MM.1S (cell line): ENCODE measurements around the gene EIPR1.

Experiments used
- DNase-seq: peaks from one replicate; pipeline ENCODE4 v3.0.0-alpha.2; 2015
- H2AFZ ChIP-seq: fragments of 300-600 bp; sonication (generic); 2 replicates; pipeline ENCODE4 v1.6.0; 2016; ENCODE audit warnings: antibody characterized with exemption, low read length
- H3F3A ChIP-seq: fragments of 300-600 bp; sonication (generic); 2 replicates; pipeline ENCODE4 v1.6.1; 2016; ENCODE audit warnings: mild to moderate bottlenecking, antibody characterized with exemption, low read length, moderate library complexity, mixed read lengths; ENCODE audit not compliant: insufficient read depth
- H3K27ac ChIP-seq: fragments of 300-600 bp; sonication (generic); 2 replicates; pipeline ENCODE4 v1.5.1; 2016; ENCODE audit warnings: mild to moderate bottlenecking, low read length
- H3K27me3 ChIP-seq: fragments of 300-600 bp; sonication (generic); replicated peaks from 2 replicates; pipeline ENCODE4 v1.6.0; 2016; ENCODE audit warnings: low read length; ENCODE audit not compliant: insufficient read depth
- H3K36me3 ChIP-seq: fragments of 300-600 bp; sonication (generic); replicated peaks from 2 replicates; pipeline ENCODE4 v1.6.1; 2016; ENCODE audit warnings: mild to moderate bottlenecking, low read length, mixed read lengths; ENCODE audit not compliant: insufficient read depth
- H3K4me1 ChIP-seq: fragments of 300-600 bp; sonication (generic); 2 replicates; pipeline ENCODE4 v1.6.1; 2016; ENCODE audit warnings: low read length, mixed read lengths
- H3K4me2 ChIP-seq: fragments of 300-600 bp; sonication (generic); 2 replicates; pipeline ENCODE4 v1.6.0; 2016; ENCODE audit warnings: low read depth, low read length
- H3K4me3 ChIP-seq: fragments of 300-600 bp; sonication (generic); 2 replicates; pipeline ENCODE4 v1.5.1; 2016; ENCODE audit warnings: low read length, mixed read lengths
- H3K79me2 ChIP-seq: fragments of 300-600 bp; sonication (generic); 2 replicates; pipeline ENCODE4 v1.6.1; 2016; ENCODE audit warnings: mixed run types, low read length, mixed read lengths
- H3K9ac ChIP-seq: fragments of 300-600 bp; sonication (generic); 2 replicates; pipeline ENCODE4 v1.6.1; 2016; ENCODE audit warnings: low read length, mixed read lengths
- H3K9me2 ChIP-seq: fragments of 300-600 bp; sonication (generic); replicated peaks from 2 replicates; pipeline ENCODE4 v1.6.1; 2016; ENCODE audit warnings: mild to moderate bottlenecking, low read length, mixed read lengths; ENCODE audit not compliant: insufficient read depth
- H3K9me3 ChIP-seq: fragments of 300-600 bp; sonication (generic); replicated peaks from 2 replicates; pipeline ENCODE4 v1.6.1; 2016; ENCODE audit warnings: mild to moderate bottlenecking, low read length, mixed read lengths; ENCODE audit not compliant: insufficient read depth
- H4K20me1 ChIP-seq: fragments of 300-600 bp; sonication (generic); 2 replicates; pipeline ENCODE4 v1.6.1; 2016; ENCODE audit warnings: mild to moderate bottlenecking, low read length, moderate library complexity, mixed read lengths; ENCODE audit not compliant: insufficient read depth
- EZH2 ChIP-seq: fragments of 300-600 bp; sonication (generic); optimal IDR thresholded peaks from 2 replicates; pipeline ENCODE3; 2017; ENCODE audit warnings: low read depth, mild to moderate bottlenecking, antibody characterized with exemption, low read length, mixed read lengths
- EZH2phosphoT487 ChIP-seq: fragments of 300-600 bp; sonication (generic); IDR thresholded peaks from 2 replicates; pipeline ENCODE4 v1.6.1; 2018; ENCODE audit warnings: antibody characterized with exemption, low read length
- TF ChIP-seq, protein P1 (sequence below): fragments of 300-600 bp; sonication (generic); IDR thresholded peaks from 2 replicates; pipeline ENCODE4 v1.5.1; 2016; ENCODE audit warnings: antibody characterized with exemption, low read length, mixed read lengths

Gene EIPR1

DNA sequence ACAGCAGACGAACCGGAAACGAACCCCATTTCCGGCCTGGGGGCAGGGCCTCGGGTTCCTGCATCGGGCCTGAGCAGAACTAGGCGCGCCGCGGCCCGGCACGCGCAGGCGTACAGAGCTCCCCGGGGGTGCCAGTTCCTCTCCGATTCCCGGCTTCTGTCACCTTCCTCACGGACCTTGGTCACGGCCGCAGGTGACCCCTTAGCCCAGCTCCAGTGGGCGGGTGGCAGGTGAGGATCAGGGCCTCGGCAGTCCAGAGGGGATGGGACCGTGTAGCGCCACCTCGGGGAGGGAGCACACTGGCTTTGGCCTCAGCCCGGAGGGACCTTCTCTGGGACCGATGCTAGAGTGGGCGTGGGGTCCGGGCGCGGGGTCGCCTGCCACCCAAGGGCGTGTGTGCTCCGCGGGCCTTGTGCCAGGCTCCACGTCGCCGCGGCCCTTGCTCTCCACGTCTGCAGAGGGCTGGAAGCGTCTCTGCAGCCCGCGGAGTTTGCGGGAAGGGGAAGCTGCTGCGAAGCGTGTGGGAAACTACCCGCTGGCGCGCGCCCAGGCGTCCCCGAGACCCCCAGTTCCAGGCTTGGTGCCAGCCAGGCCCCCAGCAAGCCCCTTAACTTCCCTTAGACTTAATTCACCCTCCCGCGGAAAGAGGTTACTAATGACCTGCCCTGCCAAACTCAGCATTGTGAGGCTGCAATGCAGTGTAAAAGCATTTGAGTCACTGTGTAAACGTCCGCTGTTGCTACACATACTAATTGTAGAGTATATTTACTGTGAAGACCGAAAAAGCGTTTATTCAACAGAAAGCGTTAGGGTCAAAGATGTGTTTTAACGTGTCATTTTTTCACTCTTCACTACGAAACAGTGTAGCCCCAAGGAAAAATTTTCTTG lies 2.3 kb upstream of the EIPR1 start, which contains the start of gene TRAPPC12:
TRAPPC12 (plus strand) TSS at position 48 of the 888 bp plus-strand sequence. CDS start 7,930 bp downstream, outside the sequence.
- Histone ChIP-seq H3K79me2 (peaks cover 33% of the 10 kb centered on the region), H3K4me2 (peak within 1 kb of the TSS; percentile 90), H3F3A (no peaks in the 10 kb centered on the region), H3K4me3 (peak within 1 kb of the TSS; percentile 93), H3K9me2 (no peaks in the 10 kb centered on the region), H4K20me1 (no peaks in the 10 kb centered on the region), H3K9me3 (no peaks in the 10 kb centered on the region), H2AFZ (peak within 1 kb of the TSS; percentile 95), H3K9ac (peak within 1 kb of the TSS; percentile 81), H3K27ac (peak within 1 kb of the TSS; percentile 32; the same call in 1 of the 2 replicates), H3K36me3 (no peaks in the 10 kb centered on the region), H3K27me3 (no peaks in the 10 kb centered on the region), H3K4me1 (peaks cover 13% of the 10 kb centered on the region; the same call in 1 of the 2 replicates)
- DNase-seq = peak; percentile 91
- TF ChIP-seq, protein P1, sequence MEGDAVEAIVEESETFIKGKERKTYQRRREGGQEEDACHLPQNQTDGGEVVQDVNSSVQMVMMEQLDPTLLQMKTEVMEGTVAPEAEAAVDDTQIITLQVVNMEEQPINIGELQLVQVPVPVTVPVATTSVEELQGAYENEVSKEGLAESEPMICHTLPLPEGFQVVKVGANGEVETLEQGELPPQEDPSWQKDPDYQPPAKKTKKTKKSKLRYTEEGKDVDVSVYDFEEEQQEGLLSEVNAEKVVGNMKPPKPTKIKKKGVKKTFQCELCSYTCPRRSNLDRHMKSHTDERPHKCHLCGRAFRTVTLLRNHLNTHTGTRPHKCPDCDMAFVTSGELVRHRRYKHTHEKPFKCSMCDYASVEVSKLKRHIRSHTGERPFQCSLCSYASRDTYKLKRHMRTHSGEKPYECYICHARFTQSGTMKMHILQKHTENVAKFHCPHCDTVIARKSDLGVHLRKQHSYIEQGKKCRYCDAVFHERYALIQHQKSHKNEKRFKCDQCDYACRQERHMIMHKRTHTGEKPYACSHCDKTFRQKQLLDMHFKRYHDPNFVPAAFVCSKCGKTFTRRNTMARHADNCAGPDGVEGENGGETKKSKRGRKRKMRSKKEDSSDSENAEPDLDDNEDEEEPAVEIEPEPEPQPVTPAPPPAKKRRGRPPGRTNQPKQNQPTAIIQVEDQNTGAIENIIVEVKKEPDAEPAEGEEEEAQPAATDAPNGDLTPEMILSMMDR = peak; percentile 50
- no peak for TF ChIP-seq EZH2
- TF ChIP-seq EZH2phosphoT487 = no peak

GRCh38 chr2:3379339-3379646 lies 1.7 kb upstream of the EIPR1 start:
- TF ChIP-seq EZH2phosphoT487 = no peak
- TF ChIP-seq, protein P1 = no peak
- no peak for TF ChIP-seq EZH2
- Histone ChIP-seq H3K9me2 (no peaks in the 10 kb centered on the region), H3K4me3 (peak overlapping the region; percentile 93), H3K79me2 (peaks cover 33% of the 10 kb centered on the region), H3K9me3 (no peaks in the 10 kb centered on the region), H3K4me1 (peaks cover 13% of the 10 kb centered on the region; the same call in 1 of the 2 replicates), H4K20me1 (no peaks in the 10 kb centered on the region), H2AFZ (peak overlapping the region; percentile 95), H3K4me2 (peak overlapping the region; percentile 90), H3K27ac (peak overlapping the region; percentile 4; the same call in 1 of the 2 replicates), H3K36me3 (no peaks in the 10 kb centered on the region), H3K9ac (peak overlapping the region; percentile 81; the same call in 1 of the 2 replicates), H3K27me3 (no peaks in the 10 kb centered on the region), H3F3A (no peaks in the 10 kb centered on the region)
- DNase-seq = no peak

DNA sequence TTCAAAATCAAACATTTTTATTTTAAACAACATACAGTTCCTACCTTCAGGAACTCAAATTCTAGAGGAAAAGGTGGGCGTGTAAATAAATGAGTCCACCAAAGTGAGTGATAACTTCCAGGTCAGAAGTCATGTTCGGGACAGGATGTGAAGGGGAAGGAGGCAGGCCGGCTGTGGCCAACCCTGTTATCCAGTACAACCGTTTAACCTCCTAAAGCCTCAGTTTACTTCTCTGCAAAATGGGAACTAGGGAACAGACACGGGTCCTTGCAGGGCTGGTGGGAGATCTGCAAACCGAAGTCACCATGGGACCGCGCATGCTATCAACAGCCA lies 373 bp downstream of the EIPR1 start:
- no peaks in the 10 kb centered on the region for H3K36me3 ChIP-seq
- H3K27me3 ChIP-seq = no peaks in the 10 kb centered on the region
- H3K79me2 ChIP-seq = peaks cover 33% of the 10 kb centered on the region
- H3K27ac ChIP-seq = peak overlapping the region; percentile 57
- H3K4me1 ChIP-seq = peaks cover 13% of the 10 kb centered on the region; the same call in 1 of the 2 replicates
- peak overlapping the region; percentile 49; the same call in 1 of the 2 replicates for H3K4me2 ChIP-seq
- TF ChIP-seq EZH2phosphoT487 (no peak), EZH2 (no peak)
- TF ChIP-seq, protein P1 = no peak
- H3F3A ChIP-seq = no peaks in the 10 kb centered on the region
- peak overlapping the region; percentile 76 for H2AFZ ChIP-seq
- no peaks in the 10 kb centered on the region for H3K9me2 ChIP-seq
- no peaks in the 10 kb centered on the region for H4K20me1 ChIP-seq
- peak overlapping the region; percentile 76 for H3K4me3 ChIP-seq
- peak overlapping the region; percentile 67 for H3K9ac ChIP-seq
- H3K9me3 ChIP-seq = no peaks in the 10 kb centered on the region
- peak; percentile 11 for DNase-seq
